Right lobe of liver (tissue), 6 donors: ENCODE measurements around the gene LRRC8E. TPM values are rescaled to one million over a fixed set of nuclear protein-coding genes. Genes with fewer than 3 reads are reported as not detected.

Experiments
- ATAC-seq, 4 donors: fragments of 200-7000 bp; cut with Tn5 transposase; one replicate each; pipeline ENCODE4 v1.9.1; 2020; ENCODE audit warnings: mild to moderate bottlenecking in 4 of 4, moderate library complexity in 4 of 4
- DNase-seq, 3 donors: peaks; one replicate each; pipeline ENCODE4 v3.0.0-alpha.2; 2020
- H3K27ac ChIP-seq, 3 donors: fragments of 200-600 bp; one replicate each; pipeline ENCODE4 v1.8.0; 2022
- H3K27me3 ChIP-seq, 2 donors: fragments of 200-600 bp; one replicate each; pipeline ENCODE4 v1.8.0; 2022
- H3K36me3 ChIP-seq, 4 donors: fragments of 200-600 bp; sonication (generic) in 1 of 4; one replicate each; pipeline versions ENCODE4 v1.5.1 to v1.8.0; 2017 to 2022; ENCODE audit warnings: control low read depth in 1 of 4
- H3K4me1 ChIP-seq, 4 donors: fragments of 200-600 bp; sonication (generic) in 1 of 4; one replicate each; pipeline versions ENCODE4 v1.5.1 to v1.8.0; 2017 to 2022; ENCODE audit warnings: control low read depth in 1 of 4
- H3K4me3 ChIP-seq, 3 donors: fragments of 200-600 bp; one replicate each; pipeline ENCODE4 v1.8.0; 2022
- H3K9me3 ChIP-seq, 4 donors: fragments of 200-600 bp; sonication (generic) in 1 of 4; one replicate each; pipeline versions ENCODE4 v1.5.1 to v1.8.0; 2017 to 2022; ENCODE audit warnings: control low read depth in 1 of 4
- CTCF ChIP-seq, 4 donors: fragments of 200-600 bp in 3 of 4; fragments of 450-650 bp in 1 of 4; IDR thresholded peaks; one replicate each; pipeline versions ENCODE4 v1.5.1 to v1.8.0; 2016 to 2022; ENCODE audit warnings: antibody characterized with exemption in 4 of 4, mild to moderate bottlenecking in 2 of 4
- POLR2A ChIP-seq: fragments of 450-650 bp; IDR thresholded peaks from one replicate; pipeline ENCODE4 v1.6.1; 2017; ENCODE audit warnings: antibody characterized with exemption, mild to moderate bottlenecking
- WGBS: methylation state at CpG from one replicate; pipeline ENCODE4 v1.1.6; 2018; ENCODE audit warnings: low coverage, low lambda C conversion rate; ENCODE audit not compliant: insufficient coverage; ENCODE audit errors: missing lambda C conversion rate; 5-methylcytosine and 5-hydroxymethylcytosine counted together
- intact Hi-C, 2 donors: fragments of 100-400 bp; cut with DNase I; formaldehyde crosslinking; loops; one replicate each; pipeline versions ENCODE4 v1.11.2 to v1.14.1; 2022
- total RNA-seq, 6 experiments: library from RNA; depleted of rRNA in 2 of 6; stranded (reverse); fragments of >200 nt in 2 of 6; fragmentation: NEBNext Ultra II Directional in 3 of 6; extraction: Animal tissue kit (Norgen Biotek cat#: 25700) in 3 of 6; gene quantifications; one replicate each; pipeline versions ENCODE4 v1.1.0 to v1.2.4, GENCODE V29; 2016 to 2023
- donor health status: DM: no; HTN: yes; CAD: no.
- donor health status: DM: no; HTN: no; CAD: no.
- donor health status: DM: no; HTN: no; CAD: no.
- donor health status: DM: no; HTN: yes; CAD: no.
- donor health status: DM: no; HTN: yes; CAD: no.

LRRC8E gene
- total RNA-seq, 6 experiments from 2014 or later, result 1.5 to 9.6 (median 3.5) TPM

GRCh38 chr19:7908078-7908699 lies 19.9 kb downstream of the LRRC8E start:
- Histone ChIP-seq H3K27ac (no peak overlapping the region), H3K9me3 (no peaks in the 10 kb centered on the region), H3K36me3 (peaks cover 0 to 24% (median 8%) of the 10 kb centered on the region in 4 donors), H3K27me3 (no peaks in the 10 kb centered on the region), H3K4me3 (no peak overlapping the region), H3K4me1 (peaks cover 0 to 10% (median 0%) of the 10 kb centered on the region in 4 donors)
- WGBS, result 88% methylated on average over 6 of the region's 14 CpGs
- peak in 2 of 3 donors; percentile 47 to 49 for DNase-seq
- TF ChIP-seq CTCF (IDR thresholded peaks at IDR 0.05) (no peak), POLR2A (no peak)
- ATAC-seq, result no peak
- intact Hi-C loops, result loop anchor here (5.0 to 10.0 kb wide), 2 partner anchors 53 to 61 kb away; no protein-coding TSS in a partner anchor

DNA sequence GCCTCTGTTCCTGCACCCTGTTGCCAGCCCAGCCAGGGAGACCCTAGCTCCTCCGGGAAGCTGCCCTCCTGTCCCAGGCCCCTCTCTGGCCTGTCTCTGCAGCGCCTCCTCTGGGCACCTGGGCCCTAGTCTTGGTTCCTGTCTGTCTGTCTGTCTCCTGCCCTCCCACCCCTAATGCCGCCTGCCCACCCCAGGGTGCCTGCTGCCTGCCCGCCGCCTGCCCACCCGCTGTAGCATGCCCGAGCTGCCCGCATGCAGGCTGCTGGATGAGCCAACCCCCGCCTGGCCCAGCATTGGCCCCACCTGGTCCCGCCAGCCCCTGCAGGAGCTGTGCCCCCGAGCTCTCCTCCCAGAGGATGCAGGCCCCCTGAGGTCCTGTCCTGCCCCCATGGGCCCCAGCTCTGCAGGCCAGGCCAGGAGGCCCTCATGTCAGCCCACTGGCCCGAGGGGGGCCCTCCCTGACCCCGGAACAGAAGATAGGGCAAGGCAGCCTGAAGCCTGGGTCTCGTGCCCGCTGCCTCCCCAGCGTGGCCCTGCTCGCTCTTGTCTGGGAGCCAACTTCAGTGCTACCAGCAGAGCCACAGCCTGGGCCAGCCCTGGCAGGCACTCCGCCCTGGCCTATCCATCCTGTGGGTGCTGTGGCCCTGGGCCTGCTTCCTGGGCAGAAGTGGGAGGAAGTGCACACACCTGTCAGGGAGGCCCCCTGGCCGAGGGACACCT lies 20.6 kb downstream of the LRRC8E start:
- peak in 2 of 3 donors; percentile 48 to 54 for DNase-seq
- no peak overlapping the region for H3K4me3 ChIP-seq
- WGBS, result no CpG with 5 or more reads among the region's 19 CpGs

DNA sequence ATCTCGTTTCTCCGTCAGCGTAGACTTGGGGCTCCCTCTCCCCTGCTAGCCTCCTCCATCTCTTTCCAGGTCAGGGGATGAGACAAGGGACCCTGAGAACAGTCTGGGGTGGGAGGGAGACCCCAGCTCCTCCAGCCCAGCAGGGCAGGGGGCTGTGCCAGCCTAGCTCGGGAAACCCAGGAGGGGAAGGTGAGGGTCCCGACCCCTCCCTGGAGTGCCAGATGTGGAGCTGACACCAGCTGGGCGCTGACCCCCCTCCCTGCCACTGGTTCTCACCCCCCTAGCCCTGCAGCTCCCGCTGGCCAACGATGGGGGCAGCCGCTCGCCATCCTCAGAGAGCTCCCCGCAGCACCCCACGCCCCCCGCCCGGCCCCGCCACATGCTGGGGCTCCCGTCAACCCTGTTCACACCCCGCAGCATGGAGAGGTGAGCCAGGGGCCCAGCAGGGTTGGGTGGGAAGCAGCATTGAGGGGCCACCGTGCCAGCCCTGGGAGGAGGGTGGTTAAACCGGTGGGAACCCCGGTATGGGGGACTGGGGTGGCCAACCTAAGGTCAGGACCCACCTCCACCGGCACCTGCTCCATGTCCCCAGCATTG lies 21.3 kb downstream of the LRRC8E start:
- Histone ChIP-seq H3K4me3 (no peak overlapping the region), H3K36me3 (peaks cover 0 to 24% (median 8%) of the 10 kb centered on the region in 4 donors), H3K4me1 (peaks cover 0 to 8% (median 0%) of the 10 kb centered on the region in 4 donors), H3K9me3 (no peaks in the 10 kb centered on the region), H3K27me3 (no peaks in the 10 kb centered on the region), H3K27ac (no peak overlapping the region)
- no peak for TF ChIP-seq POLR2A
- no peak for TF ChIP-seq CTCF (IDR thresholded peaks at IDR 0.05)
- DNase-seq (peak in 2 of 3 donors; percentile 49), ATAC-seq (no peak)
- intact Hi-C loops, result loop anchor here (5.0 to 10.0 kb wide), 2 partner anchors 55 to 62 kb away; no protein-coding TSS in a partner anchor
- 69% methylated on average over 3 of the region's 21 CpGs for WGBS

More for the DNA sequence above, 20.6 kb downstream of the LRRC8E start:
- no peaks in the 10 kb centered on the region for H3K9me3 ChIP-seq
- no peaks in the 10 kb centered on the region for H3K27me3 ChIP-seq
- intact Hi-C loops, result loop anchor here (5.0 to 10.0 kb wide), 2 partner anchors 54 to 62 kb away; no protein-coding TSS in a partner anchor
- H3K36me3 ChIP-seq, result peaks cover 0 to 24% (median 8%) of the 10 kb centered on the region in 4 donors
- no peak for ATAC-seq
- peaks cover 0 to 10% (median 0%) of the 10 kb centered on the region in 4 donors for H3K4me1 ChIP-seq
- no peak overlapping the region for H3K27ac ChIP-seq
- TF ChIP-seq CTCF (IDR thresholded peaks at IDR 0.05) (no peak), POLR2A (no peak)

GRCh38 chr19:7910321-7911161 lies 22.2 kb downstream of the LRRC8E start:
- Histone ChIP-seq H3K27me3 (no peaks in the 10 kb centered on the region), H3K9me3 (no peaks in the 10 kb centered on the region), H3K4me1 (no peaks in the 10 kb centered on the region), H3K4me3 (no peak overlapping the region), H3K36me3 (peaks cover 0 to 24% (median 8%) of the 10 kb centered on the region in 4 donors), H3K27ac (no peak overlapping the region)
- ATAC-seq (peak in 2 of 4 donors; percentile 4 to 31), DNase-seq (peak in 2 of 3 donors; percentile 54 to 57)
- 94% methylated on average over 15 of the region's 54 CpGs for WGBS
- intact Hi-C loops, result no loop called here
- TF ChIP-seq CTCF (IDR thresholded peaks at IDR 0.05) (no peak), POLR2A (no peak)
